PC-9 (cell line): ENCODE measurements around the gene CFAP74.

ENCODE experiments used
- EZH2 ChIP-seq: fragments of 200-600 bp; sonication (generic); IDR thresholded peaks from 2 replicates; pipeline ENCODE4 v1.8.0; 2017; ENCODE audit warnings: antibody characterized with exemption, low read depth
- TF ChIP-seq, protein P1 (sequence below): fragments of 200-600 bp; sonication (generic); conservative IDR thresholded peaks from 2 replicates; pipeline ENCODE4 v1.6.1; 2017; ENCODE audit warnings: mixed run types, antibody characterized with exemption, mild to moderate bottlenecking, moderate library complexity

DNA sequence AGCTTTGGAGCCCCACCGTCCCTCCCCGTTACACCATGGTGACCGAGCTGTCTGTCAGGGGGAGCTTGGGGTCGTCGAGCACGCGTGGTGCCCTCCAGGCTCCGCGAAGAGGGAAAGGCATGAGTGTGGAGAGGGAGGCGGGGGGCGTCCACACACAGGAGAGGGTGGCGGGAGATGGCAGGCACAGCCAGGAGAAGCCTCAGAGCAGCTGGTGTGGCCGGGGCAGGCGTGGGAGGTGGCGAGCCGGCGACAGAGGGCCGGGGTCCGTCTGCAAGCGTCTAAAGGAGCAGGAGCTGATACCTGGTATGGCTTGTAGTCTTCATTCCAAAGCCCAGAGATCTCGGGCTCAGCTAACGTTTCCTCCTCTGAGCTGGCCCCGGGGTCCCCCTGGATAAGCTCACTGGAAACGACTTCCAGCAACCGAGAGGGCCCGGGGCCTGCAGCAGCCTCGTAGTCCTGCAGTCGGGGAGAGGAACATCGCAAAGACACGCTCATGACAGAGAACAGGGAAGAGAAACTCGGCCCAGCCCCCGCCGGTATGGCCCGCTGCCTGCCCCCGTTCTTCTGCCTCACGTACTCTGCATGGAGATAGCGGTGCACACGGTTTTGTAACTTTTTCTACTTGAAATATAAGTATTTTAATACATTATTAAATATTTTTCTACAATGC is 37.4 kb downstream of the CFAP74 start:
- TF ChIP-seq, protein P1, sequence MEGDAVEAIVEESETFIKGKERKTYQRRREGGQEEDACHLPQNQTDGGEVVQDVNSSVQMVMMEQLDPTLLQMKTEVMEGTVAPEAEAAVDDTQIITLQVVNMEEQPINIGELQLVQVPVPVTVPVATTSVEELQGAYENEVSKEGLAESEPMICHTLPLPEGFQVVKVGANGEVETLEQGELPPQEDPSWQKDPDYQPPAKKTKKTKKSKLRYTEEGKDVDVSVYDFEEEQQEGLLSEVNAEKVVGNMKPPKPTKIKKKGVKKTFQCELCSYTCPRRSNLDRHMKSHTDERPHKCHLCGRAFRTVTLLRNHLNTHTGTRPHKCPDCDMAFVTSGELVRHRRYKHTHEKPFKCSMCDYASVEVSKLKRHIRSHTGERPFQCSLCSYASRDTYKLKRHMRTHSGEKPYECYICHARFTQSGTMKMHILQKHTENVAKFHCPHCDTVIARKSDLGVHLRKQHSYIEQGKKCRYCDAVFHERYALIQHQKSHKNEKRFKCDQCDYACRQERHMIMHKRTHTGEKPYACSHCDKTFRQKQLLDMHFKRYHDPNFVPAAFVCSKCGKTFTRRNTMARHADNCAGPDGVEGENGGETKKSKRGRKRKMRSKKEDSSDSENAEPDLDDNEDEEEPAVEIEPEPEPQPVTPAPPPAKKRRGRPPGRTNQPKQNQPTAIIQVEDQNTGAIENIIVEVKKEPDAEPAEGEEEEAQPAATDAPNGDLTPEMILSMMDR, result no peak
- no peak for TF ChIP-seq EZH2
